Liver (tissue), 9 donors: ENCODE results near the gene MRPL24. TPM values are rescaled to one million over a fixed set of nuclear protein-coding genes. Genes with fewer than 3 reads are reported as not detected.

Source experiments
- DNase-seq: peaks from one replicate; pipeline ENCODE4 v3.0.0-alpha.2; 2017; ENCODE audit warnings: low spot score
- H3K27ac ChIP-seq, 2 donors: one replicate each; pipeline ENCODE4 v1.7.0; 2013; ENCODE audit warnings: inconsistent platforms in 2 of 2, low read length in 2 of 2, control low read depth in 1 of 2, low read depth in 1 of 2, mild to moderate bottlenecking in 1 of 2
- H3K27me3 ChIP-seq, 4 donors: one replicate each; pipeline versions ENCODE4 v1.6.1 to v1.7.0; 2013; ENCODE audit warnings: low read length in 3 of 4, inconsistent platforms in 1 of 4, mild to moderate bottlenecking in 1 of 4, moderate library complexity in 1 of 4; ENCODE audit not compliant: control insufficient read depth in 4 of 4, insufficient read depth in 4 of 4
- H3K36me3 ChIP-seq, 4 donors: one replicate each; pipeline versions ENCODE4 v1.6.1 to v1.7.0; 2013; ENCODE audit warnings: low read length in 3 of 4, mild to moderate bottlenecking in 3 of 4, low read depth in 1 of 4, moderate library complexity in 1 of 4; ENCODE audit not compliant: control insufficient read depth in 4 of 4, insufficient read depth in 3 of 4
- H3K4me1 ChIP-seq, 4 donors: one replicate each; pipeline versions ENCODE4 v1.6.1 to v1.7.0; 2013; ENCODE audit warnings: low read length in 3 of 4, mild to moderate bottlenecking in 3 of 4, moderate library complexity in 1 of 4; ENCODE audit not compliant: control insufficient read depth in 4 of 4, insufficient read depth in 4 of 4
- H3K4me3 ChIP-seq, 3 donors: one replicate each; pipeline versions ENCODE4 v1.6.1 to v1.7.0; 2013; ENCODE audit warnings: low read length in 3 of 3, control low read depth in 1 of 3, low read depth in 1 of 3, mild to moderate bottlenecking in 1 of 3
- H3K9ac ChIP-seq, 2 donors: one replicate each; pipeline ENCODE4 v1.7.0; 2013; ENCODE audit warnings: low read length in 2 of 2, mild to moderate bottlenecking in 2 of 2, moderate library complexity in 2 of 2, control low read depth in 1 of 2, low read depth in 1 of 2
- H3K9me3 ChIP-seq, 4 donors: one replicate each; pipeline versions ENCODE4 v1.6.1 to v1.7.0; 2013; ENCODE audit warnings: low read length in 3 of 4; ENCODE audit not compliant: control insufficient read depth in 4 of 4
- ATF3 ChIP-seq: IDR thresholded peaks from 2 replicates; pipeline ENCODE4 v1.6.1; 2016; ENCODE audit warnings: antibody characterized with exemption
- CTCF ChIP-seq: fragments of 150-350 bp; IDR thresholded peaks from 2 replicates; pipeline ENCODE4 v1.5.1; 2017; ENCODE audit warnings: improper control_type of control experiment, low read depth, low read length; ENCODE audit not compliant: missing input control
- EGR1 ChIP-seq, 2 donors: IDR thresholded peaks; 2 replicates each; pipeline ENCODE4 v1.6.1; 2016 to 2018; ENCODE audit warnings: antibody characterized with exemption in 2 of 2, low read depth in 2 of 2
- FOXA1 ChIP-seq: IDR thresholded peaks from 2 replicates; pipeline ENCODE4 v1.6.1; 2016; ENCODE audit warnings: antibody characterized with exemption
- FOXA2 ChIP-seq: IDR thresholded peaks from 2 replicates; pipeline ENCODE4 v1.6.1; 2016; ENCODE audit warnings: antibody characterized with exemption
- GABPA ChIP-seq, 2 donors: IDR thresholded peaks in 1 of 2; conservative IDR thresholded peaks in 1 of 2; 2 replicates each; pipeline ENCODE4 v1.6.1; 2016; ENCODE audit warnings: antibody characterized with exemption in 2 of 2, mild to moderate bottlenecking in 1 of 2, moderate library complexity in 1 of 2
- HNF4A ChIP-seq, 2 donors: conservative IDR thresholded peaks; 2 replicates each; pipeline ENCODE4 v1.6.1; 2016; ENCODE audit warnings: antibody characterized with exemption in 2 of 2, mild to moderate bottlenecking in 2 of 2
- HNF4G ChIP-seq: IDR thresholded peaks from 2 replicates; pipeline ENCODE4 v1.6.1; 2016; ENCODE audit warnings: antibody characterized with exemption
- JUND ChIP-seq, 2 donors: IDR thresholded peaks; 2 replicates each; pipeline ENCODE4 v1.6.1; 2016; ENCODE audit warnings: antibody characterized with exemption in 2 of 2
- MAX ChIP-seq: IDR thresholded peaks from 2 replicates; pipeline ENCODE4 v1.6.1; 2016; ENCODE audit warnings: antibody characterized with exemption
- NR2F2 ChIP-seq: IDR thresholded peaks from 2 replicates; pipeline ENCODE4 v1.6.1; 2016; ENCODE audit warnings: antibody characterized with exemption
- RAD21 ChIP-seq, 2 donors: IDR thresholded peaks; 2 replicates each; pipeline ENCODE4 v1.6.1; 2016; ENCODE audit warnings: antibody characterized with exemption in 2 of 2, mild to moderate bottlenecking in 2 of 2
- REST ChIP-seq: IDR thresholded peaks from 2 replicates; pipeline ENCODE4 v1.6.1; 2016; ENCODE audit warnings: antibody characterized with exemption, mild to moderate bottlenecking
- RXRA ChIP-seq, 2 donors: IDR thresholded peaks; 2 replicates each; pipeline ENCODE4 v1.6.1; 2017 to 2018; ENCODE audit warnings: antibody characterized with exemption in 2 of 2, mild to moderate bottlenecking in 1 of 2
- SP1 ChIP-seq: IDR thresholded peaks from 2 replicates; pipeline ENCODE4 v1.6.1; 2018; ENCODE audit warnings: antibody characterized with exemption, mild to moderate bottlenecking
- TAF1 ChIP-seq: conservative IDR thresholded peaks from 2 replicates; pipeline ENCODE4 v1.6.1; 2016; ENCODE audit warnings: antibody characterized with exemption, mild to moderate bottlenecking
- YY1 ChIP-seq: IDR thresholded peaks from 2 replicates; pipeline ENCODE4 v1.6.1; 2016; ENCODE audit warnings: antibody characterized with exemption, mild to moderate bottlenecking
- ZBTB33 ChIP-seq: IDR thresholded peaks from 2 replicates; pipeline ENCODE4 v1.6.1; 2016; ENCODE audit warnings: antibody characterized with exemption
- WGBS: extraction: QIAGEN DNeasy Blood & Tissue Kit; methylation state at CpG from one replicate; pipeline ENCODE4 v1.1.7; 2013; 5-methylcytosine and 5-hydroxymethylcytosine counted together
- polyA plus RNA-seq, 2 donors: library from polyadenylated mRNA; stranded (reverse) in 1 of 2; unstranded in 1 of 2; fragments of 200-250 nt in 1 of 2; fragments of >200 nt in 1 of 2; fragmentation: Nextera tagmentation in 1 of 2; extraction: Ambion mirVana in 1 of 2; gene quantifications; one replicate each; pipeline versions ENCODE4 v1.2.1 to v1.2.3, GENCODE V29; 2013 to 2015
- total RNA-seq, 2 donors: library from RNA; depleted of rRNA; stranded (reverse); fragments of >200 nt; gene quantifications; one replicate each; pipeline ENCODE4 v1.2.3, GENCODE V29; 2014
- donor health status: healthy.
- donor health status: healthy.
- donor health status: healthy.
- donor health status: healthy.
- donor health status: healthy.

Gene MRPL24
- total and polyA plus RNA-seq, 4 donors = 26.2 to 123 (median 61.1) TPM

GRCh38 chr1:156721131-156721530 lies 19.8 kb downstream of the MRPL24 start:
- H3K9me3 ChIP-seq = no peaks in the 10 kb centered on the region
- no peak for TF ChIP-seq MAX
- no peak for TF ChIP-seq FOXA1
- TF ChIP-seq TAF1 = no peak
- no peak for TF ChIP-seq RXRA (IDR thresholded peaks at IDR 0.05)
- TF ChIP-seq EGR1 (IDR thresholded peaks at IDR 0.05; ENCODE audit: low read depth in 2 of 2) = no peak
- TF ChIP-seq RAD21 (IDR thresholded peaks at IDR 0.05) = no peak
- TF ChIP-seq NR2F2 = no peak
- TF ChIP-seq ZBTB33 = no peak
- TF ChIP-seq YY1 = no peak
- TF ChIP-seq GABPA (IDR thresholded peaks at IDR 0.05 in 1 of 2, conservative IDR thresholded peaks at IDR 0.05 in 1 of 2) = no peak
- TF ChIP-seq JUND (IDR thresholded peaks at IDR 0.05) = no peak
- no peak for TF ChIP-seq SP1
- no peak for TF ChIP-seq FOXA2
- no peak for TF ChIP-seq HNF4G
- no peak for TF ChIP-seq ATF3
- no peak for TF ChIP-seq CTCF
- no peak for TF ChIP-seq REST
- TF ChIP-seq HNF4A (conservative IDR thresholded peaks at IDR 0.05) = no peak
- H3K27me3 ChIP-seq = no peaks in the 10 kb centered on the region
- 94% methylated on average over 2 of the region's 2 CpGs for WGBS
- H3K36me3 ChIP-seq = peaks cover 5 to 33% (median 25%) of the 10 kb centered on the region in 4 donors
- DNase-seq = no peak
- no peak overlapping the region for H3K27ac ChIP-seq
- no peak overlapping the region for H3K4me3 ChIP-seq
- H3K4me1 ChIP-seq = peaks cover 0 to 15% (median 11%) of the 10 kb centered on the region in 4 donors
- no peak overlapping the region for H3K9ac ChIP-seq
